Measurements from ENCODE around the gene MAP6.

DNA sequence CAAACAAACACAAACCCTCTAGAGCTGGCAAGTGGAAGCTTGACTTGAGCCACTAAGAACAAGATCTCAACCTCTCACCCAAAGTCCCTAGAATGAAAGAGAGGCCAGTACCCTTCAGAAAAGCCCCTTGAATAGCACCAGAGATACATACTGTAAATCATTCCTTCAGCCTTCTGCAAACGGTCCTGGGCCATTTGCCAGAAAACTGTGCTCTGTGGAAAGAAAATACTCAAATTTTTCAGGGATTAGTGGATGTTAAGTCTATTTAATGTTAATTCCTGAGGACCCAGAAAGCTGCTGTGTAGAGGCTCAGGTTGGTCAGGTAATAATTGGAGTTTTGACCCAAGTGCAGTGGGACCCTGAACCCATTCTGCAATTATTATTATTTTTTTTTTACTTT lies 89.9 kb downstream of the MAP6 start:
- TF ChIP-seq POLR2A (IDR thresholded peaks at IDR 0.05), result no peak
- TF ChIP-seq, protein P1, sequence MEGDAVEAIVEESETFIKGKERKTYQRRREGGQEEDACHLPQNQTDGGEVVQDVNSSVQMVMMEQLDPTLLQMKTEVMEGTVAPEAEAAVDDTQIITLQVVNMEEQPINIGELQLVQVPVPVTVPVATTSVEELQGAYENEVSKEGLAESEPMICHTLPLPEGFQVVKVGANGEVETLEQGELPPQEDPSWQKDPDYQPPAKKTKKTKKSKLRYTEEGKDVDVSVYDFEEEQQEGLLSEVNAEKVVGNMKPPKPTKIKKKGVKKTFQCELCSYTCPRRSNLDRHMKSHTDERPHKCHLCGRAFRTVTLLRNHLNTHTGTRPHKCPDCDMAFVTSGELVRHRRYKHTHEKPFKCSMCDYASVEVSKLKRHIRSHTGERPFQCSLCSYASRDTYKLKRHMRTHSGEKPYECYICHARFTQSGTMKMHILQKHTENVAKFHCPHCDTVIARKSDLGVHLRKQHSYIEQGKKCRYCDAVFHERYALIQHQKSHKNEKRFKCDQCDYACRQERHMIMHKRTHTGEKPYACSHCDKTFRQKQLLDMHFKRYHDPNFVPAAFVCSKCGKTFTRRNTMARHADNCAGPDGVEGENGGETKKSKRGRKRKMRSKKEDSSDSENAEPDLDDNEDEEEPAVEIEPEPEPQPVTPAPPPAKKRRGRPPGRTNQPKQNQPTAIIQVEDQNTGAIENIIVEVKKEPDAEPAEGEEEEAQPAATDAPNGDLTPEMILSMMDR (IDR thresholded peaks at IDR 0.05 in 4 of 5, conservative IDR thresholded peaks at IDR 0.05 in 1 of 5), result no peak
